ENCODE measurements around the gene ACAD8. TPM values are rescaled to one million over a fixed set of nuclear protein-coding genes. Genes with fewer than 3 reads are reported as not detected.

Gene ACAD8
- total RNA-seq, 1 donor from 2014 or later, result 20.0 TPM

GRCh38 chr11:134228625-134229024 lies 24.7 kb upstream of the ACAD8 start:
- Histone ChIP-seq H3K36me3 (ENCODE audit: control insufficient read depth, insufficient read depth, low read length) (peaks cover 2% of the 10 kb centered on the region), H3K4me3 (ENCODE audit: low read depth, low read length) (no peak overlapping the region), H3K27me3 (ENCODE audit: control insufficient read depth, insufficient read depth, low read length) (no peaks in the 10 kb centered on the region)
- DNase-seq (ENCODE audit: low read depth), result peak; percentile 63
- no peak for TF ChIP-seq CTCF (IDR thresholded peaks at IDR 0.05; ENCODE audit: insufficient read depth, low read length, poor library complexity, severe bottlenecking)

GRCh38 chr11:134229126-134229790 lies 24.1 kb upstream of the ACAD8 start:
- TF ChIP-seq CTCF (IDR thresholded peaks at IDR 0.05; ENCODE audit: insufficient read depth, low read length, poor library complexity, severe bottlenecking), result no peak
- H3K36me3 ChIP-seq (ENCODE audit: control insufficient read depth, insufficient read depth, low read length), result peaks cover 2% of the 10 kb centered on the region
- no peaks in the 10 kb centered on the region for H3K27me3 ChIP-seq (ENCODE audit: control insufficient read depth, insufficient read depth, low read length)
- DNase-seq (ENCODE audit: low read depth), result no peak
- no peak overlapping the region for H3K4me3 ChIP-seq (ENCODE audit: low read depth, low read length)

- DNase-seq (ENCODE audit: low read depth), result no peak
Observed at GRCh38 chr11:134230339-134230738, 23.0 kb upstream of the ACAD8 start.

GRCh38 chr11:134231958-134232659 lies 21.3 kb upstream of the ACAD8 start:
- no peak for DNase-seq (ENCODE audit: low read depth)
- TF ChIP-seq CTCF (IDR thresholded peaks at IDR 0.05; ENCODE audit: insufficient read depth, low read length, poor library complexity, severe bottlenecking), result no peak
- Histone ChIP-seq H3K36me3 (ENCODE audit: control insufficient read depth, insufficient read depth, low read length) (peaks cover 2% of the 10 kb centered on the region), H3K4me3 (ENCODE audit: low read depth, low read length) (no peak overlapping the region), H3K27me3 (ENCODE audit: control insufficient read depth, insufficient read depth, low read length) (no peaks in the 10 kb centered on the region)

More at GRCh38 chr11:134230339-134230738, 23.0 kb upstream of the ACAD8 start:
- Histone ChIP-seq H3K4me3 (ENCODE audit: low read depth, low read length) (no peak overlapping the region), H3K36me3 (ENCODE audit: control insufficient read depth, insufficient read depth, low read length) (peaks cover 2% of the 10 kb centered on the region), H3K27me3 (ENCODE audit: control insufficient read depth, insufficient read depth, low read length) (no peaks in the 10 kb centered on the region)
- TF ChIP-seq CTCF (IDR thresholded peaks at IDR 0.05; ENCODE audit: insufficient read depth, low read length, poor library complexity, severe bottlenecking), result no peak

- TF ChIP-seq CTCF (IDR thresholded peaks at IDR 0.05; ENCODE audit: insufficient read depth, low read length, poor library complexity, severe bottlenecking), result no peak
- Histone ChIP-seq H3K4me3 (ENCODE audit: low read depth, low read length) (no peak overlapping the region), H3K27me3 (ENCODE audit: control insufficient read depth, insufficient read depth, low read length) (no peaks in the 10 kb centered on the region), H3K36me3 (ENCODE audit: control insufficient read depth, insufficient read depth, low read length) (peaks cover 2% of the 10 kb centered on the region)
- no peak for DNase-seq (ENCODE audit: low read depth)
Observed at GRCh38 chr11:134233729-134234179, 19.6 kb upstream of the ACAD8 start.
